NCI-H2107 treated with DMSO at 0.1 percent for 48 hours (cell line): ENCODE results near the gene C1QL1.

Source experiments
- DNase-seq: peaks from one replicate; lab custom pipeline; 2025; ENCODE audit not compliant: unreplicated experiment; lab: John Stamatoyannopoulos, UW

The C1QL1 gene

GRCh38 chr17:44968225-44969143 is at the start of gene C1QL1:
Gene C1QL1, minus strand, starts transcription at chr17:44968303. Its CDS starts 255 bp downstream, at chr17:44968048.
- peak; percentile 34 for DNase-seq

- DNase-seq, result no peak
Measured at GRCh38 chr17:45016823-45017222, 48.7 kb upstream of the C1QL1 start.

GRCh38 chr17:45016237-45016636 is 48.1 kb upstream of the C1QL1 start:
- no peak for DNase-seq

- no peak for DNase-seq
Measured at GRCh38 chr17:45013021-45013997, 45.2 kb upstream of the C1QL1 start.

- DNase-seq, result no peak
Measured at GRCh38 chr17:45011767-45012166, 43.7 kb upstream of the C1QL1 start.

- no peak for DNase-seq
Measured at GRCh38 chr17:45009676-45010467, 41.8 kb upstream of the C1QL1 start.

GRCh38 chr17:45008216-45008615 is 40.1 kb upstream of the C1QL1 start:
- no peak for DNase-seq

GRCh38 chr17:45006927-45007461 is 38.9 kb upstream of the C1QL1 start:
- no peak for DNase-seq

GRCh38 chr17:45005700-45006099 is 37.6 kb upstream of the C1QL1 start:
- DNase-seq, result no peak

GRCh38 chr17:45004388-45004787 is 36.3 kb upstream of the C1QL1 start:
- DNase-seq, result no peak

GRCh38 chr17:45003877-45004276 is 35.8 kb upstream of the C1QL1 start:
- no peak for DNase-seq

- no peak for DNase-seq
Measured at GRCh38 chr17:45001310-45001709, 33.2 kb upstream of the C1QL1 start.

GRCh38 chr17:44999433-44999832 is 31.3 kb upstream of the C1QL1 start:
- no peak for DNase-seq

- no peak for DNase-seq
Measured at GRCh38 chr17:44998646-44999045, 30.5 kb upstream of the C1QL1 start.

- no peak for DNase-seq
Measured at GRCh38 chr17:44997733-44998520, 29.8 kb upstream of the C1QL1 start.

- DNase-seq, result no peak
Measured at GRCh38 chr17:44996304-44996703, 28.2 kb upstream of the C1QL1 start.

GRCh38 chr17:44995436-44996001 is 27.4 kb upstream of the C1QL1 start:
- DNase-seq, result no peak

GRCh38 chr17:44992242-44992939 is 24.3 kb upstream of the C1QL1 start:
- no peak for DNase-seq

GRCh38 chr17:44990994-44991393 is 22.9 kb upstream of the C1QL1 start:
- DNase-seq, result no peak
